ENCODE measurements around the gene P2RY6. TPM values are rescaled to one million over a fixed set of nuclear protein-coding genes. Genes with fewer than 3 reads are reported as not detected.
A peak's percentile ranks its signal among the peaks of the same experiment; 100 is the strongest.

Gene P2RY6
- total RNA-seq (2021) (29.7 and 34.7 TPM in 2 replicates), Bru-seq, nascent RNA (percentile 64 among the genes with signal in this experiment), BruChase-seq, experiment 1, labeled RNA remaining after a 2-hour chase (percentile 66 among the genes with signal in this experiment), BruChase-seq, experiment 2, labeled RNA remaining after a 6-hour chase (percentile 58 among the genes with signal in this experiment)
- long read RNA-seq, transcript P2RY6-208 (3 exons, 2,351 nt) = major isoform, 39 of 90 reads
- long read RNA-seq, transcript P2RY6-202 (2 exons, 2,398 nt) = minor isoform, 35 of 90 reads
- long read RNA-seq, partial matches to known transcripts = 6 of 90 reads
- long read RNA-seq, other reads (novel, unspliced or antisense) = 7 of 90 reads

- Histone ChIP-seq H4K20me1 (ENCODE audit: insufficient read depth) (no peaks in the 10 kb centered on the region), H3K79me2 (ENCODE audit: low read depth) (peaks cover 50% of the 10 kb centered on the region), H3K4me1 (replicated peaks; ENCODE audit: insufficient read depth) (peaks cover 75% of the 10 kb centered on the region), H2AFZ (peak within 1 kb of the TSS; percentile 45; the same call in 1 of the 2 replicates), H3F3A (ENCODE audit: insufficient read depth, low read depth) (peaks cover 43% of the 10 kb centered on the region), H3K4me3 (peak within 1 kb of the TSS; percentile 80), H3K9me3 (ENCODE audit: insufficient read depth, low read depth) (no peaks in the 10 kb centered on the region), H3K27ac (peak within 1 kb of the TSS; percentile 85), H3K9me2 (ENCODE audit: insufficient read depth) (no peaks in the 10 kb centered on the region), H3K36me3 (ENCODE audit: low read depth) (peaks cover 13% of the 10 kb centered on the region; the same call in 1 of the 2 replicates), H3K27me3 (ENCODE audit: insufficient read depth, low read depth) (no peaks in the 10 kb centered on the region), H3K4me2 (peak within 1 kb of the TSS; percentile 85)
- CTCF ChIA-PET = interaction anchor here (0.5 to 1.8 kb wide), 7 partner anchors 11 to 547 kb away, joined by 3 to 7 read pairs (median 4); no protein-coding TSS in a partner anchor
- DNase-seq = peak; percentile 84 to 99
- BruUV-seq (replicated peaks) = no TSS peak
- intact Hi-C loops (cut with micrococcal nuclease; ENCODE audit: unreplicated experiment) = loop anchor here (1.0 kb wide), 3 partner anchors 15 to 77 kb away; no protein-coding TSS in a partner anchor
- POLR2A ChIA-PET (ENCODE audit: unreplicated experiment) = interaction anchor here (0.6 to 1.7 kb wide), 3 partner anchors 14 to 1458 kb away, joined by 4 to 8 read pairs (median 8); no protein-coding TSS in a partner anchor
- TF ChIP-seq EZH2 (IDR thresholded peaks at IDR 0.05; ENCODE audit: low read depth) (no peak), CTCF (conservative IDR thresholded peaks at IDR 0.05) (no peak)
These were observed at the start of gene P2RY6 for GRCh38 chr11:73271936-73272679. TSS of gene P2RY6 (plus strand) at chr11:73272338. CDS start at chr11:73296519, 24,181 bp downstream.

- BruUV-seq (replicated peaks) = no TSS peak
- Histone ChIP-seq H3K9me3 (ENCODE audit: insufficient read depth, low read depth) (no peaks in the 10 kb centered on the region), H3K4me3 (no peak overlapping the region), H3K4me1 (replicated peaks; ENCODE audit: insufficient read depth) (peaks cover 67% of the 10 kb centered on the region), H3K9me2 (ENCODE audit: insufficient read depth) (no peaks in the 10 kb centered on the region), H4K20me1 (ENCODE audit: insufficient read depth) (no peaks in the 10 kb centered on the region; the same call in 1 of the 2 replicates), H3F3A (ENCODE audit: insufficient read depth, low read depth) (peaks cover 22% of the 10 kb centered on the region), H3K27ac (peak overlapping the region; percentile 31; the same call in 1 of the 2 replicates), H3K4me2 (peak overlapping the region; percentile 47), H3K79me2 (ENCODE audit: low read depth) (peaks cover 52% of the 10 kb centered on the region), H2AFZ (no peak overlapping the region), H3K27me3 (ENCODE audit: insufficient read depth, low read depth) (no peaks in the 10 kb centered on the region), H3K36me3 (ENCODE audit: low read depth) (no peaks in the 10 kb centered on the region; the same call in 1 of the 2 replicates)
- DNase-seq = no peak
- ChIA-PET POLR2A (ENCODE audit: unreplicated experiment) (interaction anchor here (0.5 kb wide), 1 partner anchor 82 kb away, joined by 3 read pairs; no protein-coding TSS in a partner anchor), CTCF (interaction anchor here (0.6 to 1.6 kb wide), 2 partner anchors 30 to 65 kb away, joined by 3 to 5 read pairs; no protein-coding TSS in a partner anchor)
- intact Hi-C loops (cut with micrococcal nuclease; ENCODE audit: unreplicated experiment) = no loop called here
- TF ChIP-seq CTCF (conservative IDR thresholded peaks at IDR 0.05) (no peak), EZH2 (IDR thresholded peaks at IDR 0.05; ENCODE audit: low read depth) (no peak)
These were observed 48.0 kb upstream of the P2RY6 start for GRCh38 chr11:73223998-73224730.
